Kidney (tissue), 14 donors: ENCODE data around the gene GGA2. TPM values are rescaled to one million over a fixed set of nuclear protein-coding genes. Genes with fewer than 3 reads are reported as not detected.

Experiments
- DNase-seq, 5 donors: peaks; one replicate each; pipeline ENCODE4 v3.0.0-alpha.2; 2013 to 2020
- FAIRE-seq: peaks from 2 replicates; lab custom pipeline; 2012; peaks lifted over from hg19 to GRCh38; lab: Jason Lieb, UNC
- H3K27ac ChIP-seq, 2 donors: one replicate each; pipeline ENCODE4 v1.7.0; 2013; ENCODE audit warnings: low read depth in 2 of 2, low read length in 2 of 2, inconsistent platforms in 1 of 2
- H3K27me3 ChIP-seq: one replicate; pipeline ENCODE4 v1.7.1; 2013; ENCODE audit warnings: low read length, inconsistent platforms; ENCODE audit not compliant: control insufficient read depth, insufficient read depth
- H3K36me3 ChIP-seq, 3 donors: one replicate each; pipeline versions ENCODE4 v1.7.0 to v1.7.1; 2013; ENCODE audit warnings: low read length in 3 of 3, control low read depth in 1 of 3, inconsistent platforms in 1 of 3; ENCODE audit not compliant: insufficient read depth in 3 of 3, control insufficient read depth in 2 of 3
- H3K4me1 ChIP-seq, 3 donors: one replicate each; pipeline versions ENCODE4 v1.7.0 to v1.7.1; 2013; ENCODE audit warnings: low read length in 3 of 3, inconsistent platforms in 1 of 3, low read depth in 1 of 3; ENCODE audit not compliant: control insufficient read depth in 2 of 3, insufficient read depth in 2 of 3
- H3K4me3 ChIP-seq, 3 donors: one replicate each; pipeline versions ENCODE4 v1.7.0 to v1.8.1; 2013; ENCODE audit warnings: low read length in 3 of 3, control low read depth in 1 of 3, inconsistent platforms in 1 of 3
- H3K9ac ChIP-seq, 3 donors: one replicate each; pipeline versions ENCODE4 v1.7.0 to v1.7.1; 2013; ENCODE audit warnings: low read length in 3 of 3, control low read depth in 1 of 3, inconsistent platforms in 1 of 3
- H3K9me3 ChIP-seq, 3 donors: one replicate each; pipeline versions ENCODE4 v1.7.0 to v1.7.1; 2013; ENCODE audit warnings: low read length in 3 of 3, control low read depth in 1 of 3, inconsistent platforms in 1 of 3; ENCODE audit not compliant: control insufficient read depth in 2 of 3, insufficient read depth in 1 of 3
- intact Hi-C: fragments of 100-400 bp; cut with DNase I; formaldehyde crosslinking; loops from one replicate; pipeline ENCODE4 v1.11.1; 2022
- polyA plus RNA-seq: library from polyadenylated mRNA; stranded (reverse); fragments of 350-450 nt; fragmentation: Illumina TruSeq; extraction: RNeasy Lipid Tissue Mini Kit (QIAGEN cat#74804); gene quantifications from one replicate; pipeline ENCODE4 v1.2.3, GENCODE V29; 2014; ENCODE audit warnings: low read depth, low replicate concordance; ENCODE audit not compliant: insufficient read depth
- total RNA-seq: library from RNA; stranded (reverse); fragmentation: NEBNext Ultra II Directional; extraction: Animal tissue kit (Norgen Biotek cat#: 25700); gene quantifications from one replicate; pipeline ENCODE4 v1.2.1, GENCODE V29; 2021
- TF ChIP-seq, protein P1 (sequence below): IDR thresholded peaks from 3 replicates; pipeline ENCODE4 v1.5.1; 2012; ENCODE audit warnings: mild to moderate bottlenecking, moderate library complexity, borderline replicate concordance; ENCODE audit not compliant: insufficient read depth; ENCODE audit errors: extremely low read depth
- donor health status: control.
- donor health status: control.
- donor health status: control.
- donor health status: control.
- donor health status: control.
- donor health status: DM: yes; HTN: yes; CAD: no.
- donor health status: Normal renal cell carcinoma (clear cell type).

The GGA2 gene
- total and polyA plus RNA-seq, 2 donors from 2014 or later: 43.5 to 79.9 TPM

DNA sequence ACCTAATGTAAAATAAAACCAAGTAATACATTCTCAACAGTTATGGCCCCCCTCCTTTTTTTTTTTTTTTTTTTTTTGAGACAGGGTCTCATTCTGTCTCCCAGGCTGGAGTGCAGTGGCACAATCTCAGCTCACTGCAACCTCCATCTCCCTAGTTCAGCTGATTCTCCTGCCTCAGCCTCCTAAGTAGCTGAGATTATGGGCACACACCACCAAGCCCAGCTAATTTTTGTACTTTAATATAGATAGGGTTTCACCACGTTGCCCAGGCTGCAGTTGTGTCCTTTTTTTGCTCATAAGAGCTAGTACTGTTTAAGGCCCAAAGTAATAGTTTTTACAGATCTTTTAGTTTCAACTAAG, 28.6 kb upstream of the GGA2 start:
- Histone ChIP-seq H3K27ac (no peak overlapping the region), H3K4me1 (no peaks in the 10 kb centered on the region), H3K27me3 (no peaks in the 10 kb centered on the region), H3K4me3 (no peak overlapping the region), H3K9ac (no peak overlapping the region), H3K9me3 (no peaks in the 10 kb centered on the region), H3K36me3 (peaks cover 2 to 20% (median 12%) of the 10 kb centered on the region in 3 donors)
- DNase-seq (no peak), FAIRE-seq (no peak)
- TF ChIP-seq, protein P1, sequence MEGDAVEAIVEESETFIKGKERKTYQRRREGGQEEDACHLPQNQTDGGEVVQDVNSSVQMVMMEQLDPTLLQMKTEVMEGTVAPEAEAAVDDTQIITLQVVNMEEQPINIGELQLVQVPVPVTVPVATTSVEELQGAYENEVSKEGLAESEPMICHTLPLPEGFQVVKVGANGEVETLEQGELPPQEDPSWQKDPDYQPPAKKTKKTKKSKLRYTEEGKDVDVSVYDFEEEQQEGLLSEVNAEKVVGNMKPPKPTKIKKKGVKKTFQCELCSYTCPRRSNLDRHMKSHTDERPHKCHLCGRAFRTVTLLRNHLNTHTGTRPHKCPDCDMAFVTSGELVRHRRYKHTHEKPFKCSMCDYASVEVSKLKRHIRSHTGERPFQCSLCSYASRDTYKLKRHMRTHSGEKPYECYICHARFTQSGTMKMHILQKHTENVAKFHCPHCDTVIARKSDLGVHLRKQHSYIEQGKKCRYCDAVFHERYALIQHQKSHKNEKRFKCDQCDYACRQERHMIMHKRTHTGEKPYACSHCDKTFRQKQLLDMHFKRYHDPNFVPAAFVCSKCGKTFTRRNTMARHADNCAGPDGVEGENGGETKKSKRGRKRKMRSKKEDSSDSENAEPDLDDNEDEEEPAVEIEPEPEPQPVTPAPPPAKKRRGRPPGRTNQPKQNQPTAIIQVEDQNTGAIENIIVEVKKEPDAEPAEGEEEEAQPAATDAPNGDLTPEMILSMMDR: no peak
- intact Hi-C loops: no loop called here

DNA sequence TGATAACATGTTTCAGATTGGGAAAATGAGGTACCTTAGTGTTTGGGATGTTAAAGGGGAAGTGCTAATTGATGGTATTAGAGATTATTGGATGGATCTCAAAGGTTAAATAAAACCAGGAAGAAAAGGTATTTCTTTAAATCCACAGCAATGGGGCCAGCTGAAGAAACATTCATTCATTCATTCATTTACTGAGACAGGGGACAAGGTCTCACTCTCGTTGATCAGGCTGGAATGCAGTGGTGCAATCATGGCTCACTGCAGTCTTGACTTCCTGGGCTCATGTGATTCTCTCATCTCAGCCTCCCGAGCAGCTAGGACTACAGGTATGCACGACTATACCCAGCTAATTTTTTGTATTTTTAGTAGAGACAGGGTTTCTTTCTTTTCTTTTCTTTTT, 27.1 kb upstream of the GGA2 start:
- H3K36me3 ChIP-seq: peaks cover 2 to 24% (median 14%) of the 10 kb centered on the region in 3 donors
- H3K27ac ChIP-seq: no peak overlapping the region
- intact Hi-C loops: no loop called here
- TF ChIP-seq, protein P1: no peak
- no peaks in the 10 kb centered on the region for H3K27me3 ChIP-seq
- FAIRE-seq (no peak), DNase-seq (no peak)
- no peaks in the 10 kb centered on the region for H3K4me1 ChIP-seq
- H3K4me3 ChIP-seq: no peak overlapping the region
- H3K9ac ChIP-seq: no peak overlapping the region
- H3K9me3 ChIP-seq: no peaks in the 10 kb centered on the region

DNA sequence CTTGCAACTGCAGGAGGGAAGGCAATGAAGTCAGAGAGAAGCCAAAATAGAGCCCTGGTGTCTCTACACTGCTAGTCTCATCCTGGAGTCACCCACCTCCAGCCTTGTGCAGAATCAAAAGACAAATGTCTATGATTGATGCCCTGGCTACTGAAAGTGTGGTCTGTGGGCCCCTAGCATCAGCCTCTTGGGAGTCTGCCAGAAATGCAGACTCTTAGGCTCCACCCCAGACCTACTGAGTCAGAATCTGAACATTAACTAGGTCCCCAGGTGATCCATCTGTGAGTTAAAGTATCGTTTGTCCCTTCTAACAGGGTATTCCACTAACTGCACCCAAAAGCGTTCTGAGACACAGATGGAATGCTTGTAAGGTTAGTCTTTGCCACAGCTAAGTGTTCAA, 25.6 kb upstream of the GGA2 start:
- peaks cover 4 to 34% (median 18%) of the 10 kb centered on the region in 3 donors for H3K36me3 ChIP-seq
- no peaks in the 10 kb centered on the region for H3K4me1 ChIP-seq
- no peak overlapping the region for H3K9ac ChIP-seq
- no peak overlapping the region for H3K4me3 ChIP-seq
- no peaks in the 10 kb centered on the region for H3K27me3 ChIP-seq
- no peak for FAIRE-seq
- DNase-seq: peak in 1 of 5 donors; percentile 11
- H3K9me3 ChIP-seq: no peaks in the 10 kb centered on the region
- H3K27ac ChIP-seq: no peak overlapping the region
- TF ChIP-seq, protein P1: no peak
- intact Hi-C loops: no loop called here
